HG02884 (cell line): Measurements from ENCODE around the gene AACS.
"Not testable (repeated sequence)": the region's sequence is repeated elsewhere in the genome, so short reads cannot be mapped to it uniquely, and the experiment has no call there.

ENCODE experiments used
- ATAC-seq: cut with Tn5 transposase; IDR thresholded peaks from one replicate; pipeline ENCODE4 v1.9.1; 2021; ENCODE audit warnings: mild to moderate bottlenecking, moderate library complexity; ENCODE audit not compliant: unreplicated experiment

The AACS gene

GRCh38 chr12:125091401-125091800, 26.2 kb downstream of the AACS start:
- ATAC-seq = no peak

DNA sequence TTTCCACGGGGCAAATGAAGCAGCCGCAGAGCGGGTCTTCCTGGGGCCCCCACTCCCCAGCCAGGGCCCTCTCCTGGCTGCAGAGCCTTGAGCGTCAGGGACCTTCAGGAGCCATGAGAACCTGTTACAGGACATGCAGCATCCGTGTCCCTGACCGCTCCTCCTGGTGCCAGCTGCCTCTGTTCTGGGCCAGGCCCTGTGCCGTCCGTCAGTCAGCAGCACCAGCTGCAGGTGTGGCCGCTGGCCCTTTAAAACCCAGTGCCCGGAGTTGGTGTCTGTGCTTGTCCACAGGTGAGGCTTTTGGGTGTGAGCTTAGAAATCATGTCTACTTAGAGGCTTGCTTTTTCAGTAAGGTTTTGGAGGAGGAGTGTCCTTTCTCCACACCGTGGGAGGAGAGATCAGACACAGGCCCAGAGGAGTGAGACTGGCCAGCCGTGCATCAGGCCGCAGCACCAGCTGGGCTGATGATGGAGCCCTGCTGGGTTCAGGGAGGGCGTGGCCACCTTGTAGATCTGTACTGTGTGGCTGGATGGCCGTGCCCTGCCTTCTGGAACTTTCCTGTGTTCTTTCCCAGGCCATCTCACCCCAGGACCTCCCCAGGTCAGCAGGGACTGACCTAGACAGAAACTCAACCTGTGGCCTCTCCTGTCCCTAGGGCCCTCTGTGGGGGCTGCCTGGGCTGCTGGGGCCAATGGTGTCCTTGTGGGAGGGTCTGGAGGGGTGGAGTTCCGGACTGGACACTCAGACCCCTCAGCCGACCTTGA, 27.1 kb downstream of the AACS start:
- ATAC-seq = no peak

DNA sequence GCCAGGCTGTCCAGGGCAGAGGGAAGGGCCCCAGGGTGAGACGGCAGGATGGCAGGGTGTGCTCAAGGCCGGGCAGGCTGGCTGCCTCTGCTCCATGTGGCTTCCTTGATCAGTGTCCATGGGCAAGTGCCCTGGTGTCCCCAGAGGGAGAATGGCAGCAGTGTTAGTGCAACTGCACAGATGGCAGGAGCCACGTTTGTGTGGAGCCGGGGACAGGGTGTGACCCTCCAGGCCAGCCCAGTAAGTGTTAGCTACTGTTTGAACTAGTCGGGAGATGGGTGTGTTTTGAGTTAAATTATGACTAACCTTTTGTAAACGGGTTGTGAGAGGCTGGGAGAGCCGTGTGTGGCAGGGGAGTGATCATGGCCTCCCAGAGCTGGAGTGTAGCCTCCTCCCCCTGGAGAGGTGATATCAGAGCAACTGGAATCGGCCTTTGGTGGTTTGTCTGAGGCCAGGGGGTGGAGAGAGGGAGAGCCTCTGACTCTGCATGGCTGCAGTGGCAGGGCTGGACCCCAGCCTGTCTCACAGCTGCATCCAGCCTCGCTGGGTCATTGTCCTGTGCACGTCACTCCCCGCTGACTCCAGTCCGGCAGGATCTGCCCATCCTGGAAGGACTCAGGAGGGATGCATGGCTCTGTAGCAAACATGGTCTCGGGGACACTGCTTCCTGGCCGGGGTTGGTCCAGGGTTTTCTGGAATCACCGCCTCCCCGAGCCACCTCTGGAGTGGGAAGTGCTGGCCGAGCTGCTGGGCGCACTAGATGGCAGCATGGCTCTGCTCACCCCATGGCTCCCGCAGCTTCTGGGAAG, 27.8 kb downstream of the AACS start:
- ATAC-seq = no peak

DNA sequence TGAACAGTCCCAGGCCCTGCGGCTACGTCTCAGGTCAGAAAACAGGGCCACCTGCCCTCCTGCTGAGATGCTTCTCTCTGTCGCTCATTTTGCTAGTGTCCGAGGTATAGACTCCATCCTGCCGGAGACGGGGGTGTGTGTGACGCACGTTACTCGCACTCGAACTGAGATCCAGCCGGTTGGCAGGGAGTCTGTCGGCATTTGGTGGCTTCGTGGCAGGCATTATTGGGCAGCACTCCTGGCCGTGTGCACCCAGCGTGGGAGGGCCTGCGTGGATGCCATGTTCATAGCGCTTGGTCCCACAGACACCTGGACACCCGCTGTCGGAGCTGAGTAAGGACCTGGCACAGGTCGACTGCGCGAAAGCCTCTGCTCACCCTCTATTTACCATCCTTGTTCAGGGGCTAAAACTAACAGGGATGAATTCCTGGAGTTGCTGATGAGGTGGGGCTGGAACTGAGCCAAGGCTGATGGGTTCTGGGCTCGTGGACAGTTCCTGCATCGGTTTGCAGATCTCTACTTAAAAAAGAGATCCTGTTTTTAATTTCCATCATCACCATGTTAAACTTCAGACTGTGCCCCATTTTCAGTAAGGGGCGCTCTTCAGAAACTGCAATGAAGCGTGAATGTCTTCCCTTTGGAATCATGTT, 28.6 kb downstream of the AACS start:
- no peak for ATAC-seq

DNA sequence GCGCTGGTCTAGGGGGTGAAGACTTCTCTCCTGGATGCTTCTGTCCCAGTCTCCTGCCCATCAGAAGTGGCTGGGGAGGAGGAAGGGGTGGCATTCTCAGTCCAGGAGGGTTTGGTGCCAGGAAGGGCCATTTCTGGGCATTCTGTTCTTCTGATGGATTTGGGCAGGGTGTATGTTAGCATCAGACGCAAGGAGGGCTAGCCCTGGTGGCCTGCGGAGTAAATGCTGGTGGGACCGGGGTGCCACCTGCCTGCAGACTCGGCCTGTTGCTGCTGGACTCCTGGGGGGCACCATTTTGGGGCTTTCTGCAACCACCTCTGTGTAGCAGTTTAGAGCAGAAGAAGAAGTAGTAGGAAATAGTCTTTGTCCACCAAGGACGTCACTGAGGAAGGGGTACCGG, 31.7 kb downstream of the AACS start:
- ATAC-seq = no peak

DNA sequence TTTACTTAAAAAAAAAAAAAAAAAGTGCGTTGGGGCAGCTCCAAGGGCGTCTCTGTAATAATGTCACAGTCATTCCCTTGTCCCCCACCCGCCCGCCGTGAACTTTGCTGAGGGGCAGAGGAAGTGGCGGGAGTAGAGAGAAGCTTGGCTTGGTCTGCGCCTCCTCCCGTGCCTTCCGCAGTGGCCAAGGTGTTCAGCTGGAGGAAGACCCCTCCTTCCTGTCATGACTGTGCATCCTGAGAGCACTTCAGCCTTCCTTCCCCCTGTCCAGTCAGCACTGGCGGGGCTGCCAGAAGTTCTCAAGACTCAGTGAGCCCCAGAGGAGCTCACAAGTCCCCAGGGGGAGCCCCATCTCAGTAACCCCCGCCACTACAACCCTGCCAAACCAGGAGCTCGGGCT, 32.2 kb downstream of the AACS start:
- no peak for ATAC-seq

DNA sequence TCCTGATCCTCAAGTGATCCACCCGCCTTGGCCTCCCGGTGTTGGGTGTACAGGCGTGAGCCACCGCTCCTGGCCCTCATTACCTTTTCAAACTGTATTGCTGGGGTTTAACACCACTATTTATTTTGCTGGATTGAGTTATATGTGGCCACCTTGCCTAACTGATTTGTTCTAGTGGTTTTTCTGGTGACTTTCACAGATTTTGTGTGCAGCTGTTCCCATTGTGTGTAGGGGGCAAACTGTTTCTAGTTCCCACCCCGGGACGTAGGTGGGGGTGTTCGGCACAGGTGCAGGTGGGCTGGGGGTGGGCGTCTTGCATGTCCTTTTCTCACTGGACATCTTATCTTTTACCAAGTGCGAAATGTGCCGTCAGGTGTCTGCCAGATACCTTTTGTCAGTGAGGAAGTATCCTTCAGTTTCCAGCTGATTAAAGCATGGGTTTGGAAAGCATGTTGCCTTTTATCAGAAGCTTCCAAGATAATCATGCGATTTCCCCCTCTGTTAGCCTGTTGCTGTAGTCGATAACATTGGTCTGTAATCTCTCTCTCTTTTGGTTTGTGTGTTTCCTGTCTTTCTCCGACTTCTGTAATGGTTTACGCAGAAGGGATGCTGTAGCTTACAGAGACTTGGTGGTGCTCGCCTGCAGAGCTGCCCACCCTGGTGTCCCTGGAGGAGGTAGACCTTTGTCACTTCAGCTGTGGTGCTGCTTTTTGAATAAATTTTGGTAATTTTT, 33.6 kb downstream of the AACS start:
- no peak for ATAC-seq

- no peak for ATAC-seq
These were observed 34.2 kb downstream of the AACS start for GRCh38 chr12:125099409-125099782.

GRCh38 chr12:125100551-125101434, 35.6 kb downstream of the AACS start:
- ATAC-seq = no peak

DNA sequence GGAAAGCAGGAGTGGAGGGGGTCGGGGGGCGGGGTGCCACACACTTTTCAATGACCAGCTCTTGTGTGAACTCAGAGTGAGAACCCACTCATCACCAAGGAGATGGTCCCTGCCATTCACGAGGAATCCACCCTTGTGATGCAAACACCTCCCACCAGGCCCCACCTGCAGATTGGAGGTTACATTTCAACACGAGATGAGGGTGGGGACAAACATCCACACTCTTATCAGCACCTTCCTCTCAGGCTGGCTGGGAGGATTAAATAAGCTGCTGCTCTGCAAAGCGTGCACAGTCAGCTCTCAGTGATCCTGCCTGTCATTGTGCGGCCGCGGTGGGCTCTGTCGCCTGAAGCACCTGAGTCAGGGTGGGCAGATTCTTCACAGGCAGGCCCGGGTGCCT, 39.7 kb downstream of the AACS start:
- no peak for ATAC-seq

DNA sequence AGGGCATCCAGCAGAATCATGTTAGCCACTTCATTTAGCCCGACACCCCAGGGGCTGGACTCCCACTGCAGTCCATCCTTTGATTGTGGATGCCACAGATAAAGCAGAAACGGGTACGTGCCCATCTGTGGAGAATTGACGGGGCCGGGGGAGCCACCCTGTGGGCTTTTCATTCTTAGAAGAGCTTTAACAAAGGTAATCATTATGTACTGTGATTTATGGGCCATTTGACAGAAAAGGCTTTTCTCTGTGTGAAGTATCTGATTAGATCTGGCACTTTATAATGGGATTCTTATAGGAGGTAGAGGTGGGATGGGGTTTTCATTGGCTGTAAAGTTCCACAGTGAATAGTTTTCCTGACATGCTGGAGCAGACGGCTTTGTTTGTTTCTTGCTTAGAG, 40.4 kb downstream of the AACS start:
- ATAC-seq = no peak

DNA sequence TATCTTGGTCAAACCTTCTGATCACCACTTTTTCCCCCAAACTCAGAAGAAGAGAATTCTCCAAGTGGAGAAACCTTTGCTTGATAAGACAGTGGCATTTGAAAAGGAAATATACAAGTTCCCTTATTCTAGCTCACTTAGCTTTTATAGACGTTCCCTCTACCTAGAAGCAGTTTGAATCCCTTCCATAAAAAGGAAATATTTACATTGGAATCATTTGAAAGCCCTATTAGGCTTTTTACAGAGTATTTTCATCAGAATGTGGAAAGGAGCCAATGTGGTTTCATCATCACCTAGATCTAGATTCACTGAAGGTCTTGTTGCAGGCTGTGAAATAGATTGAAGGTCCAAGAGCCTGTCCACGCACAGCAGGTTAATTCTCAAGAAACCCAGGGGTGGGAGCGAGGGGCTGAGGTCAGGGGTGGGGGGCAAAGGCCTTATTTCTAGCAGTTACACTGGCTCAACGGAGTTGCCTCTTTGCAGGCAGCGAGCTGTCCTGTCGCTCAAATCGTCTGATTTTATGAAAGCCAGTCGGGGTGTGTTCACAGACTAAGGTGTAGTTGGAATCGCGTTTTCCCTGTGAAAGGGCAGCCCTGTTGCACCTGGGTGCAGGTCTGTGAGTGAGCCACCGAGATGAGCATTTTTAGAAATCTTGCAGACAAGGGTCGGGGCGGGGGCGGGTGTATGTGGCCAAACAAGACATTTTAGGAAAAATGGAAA, 45.6 kb downstream of the AACS start:
- no peak for ATAC-seq

DNA sequence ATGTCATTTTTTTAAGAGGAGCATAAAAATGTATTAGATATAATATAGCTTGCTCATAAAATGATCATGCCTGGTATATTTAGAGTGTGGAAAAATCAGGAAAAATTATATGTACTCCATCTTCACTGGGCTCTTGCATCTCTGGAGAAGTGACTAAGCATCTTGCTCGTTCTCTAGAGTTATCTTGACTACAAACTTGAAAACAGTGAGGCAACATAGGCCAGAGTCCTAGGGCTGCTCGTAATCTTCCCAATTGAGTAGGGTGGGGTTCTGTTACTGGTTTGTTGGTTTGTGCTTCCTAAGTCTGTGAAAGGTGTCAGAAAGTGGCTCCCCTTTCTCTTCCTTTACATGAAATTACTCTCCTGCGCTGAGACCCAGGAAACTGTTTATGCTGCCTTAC, 46.2 kb downstream of the AACS start:
- no peak for ATAC-seq

DNA sequence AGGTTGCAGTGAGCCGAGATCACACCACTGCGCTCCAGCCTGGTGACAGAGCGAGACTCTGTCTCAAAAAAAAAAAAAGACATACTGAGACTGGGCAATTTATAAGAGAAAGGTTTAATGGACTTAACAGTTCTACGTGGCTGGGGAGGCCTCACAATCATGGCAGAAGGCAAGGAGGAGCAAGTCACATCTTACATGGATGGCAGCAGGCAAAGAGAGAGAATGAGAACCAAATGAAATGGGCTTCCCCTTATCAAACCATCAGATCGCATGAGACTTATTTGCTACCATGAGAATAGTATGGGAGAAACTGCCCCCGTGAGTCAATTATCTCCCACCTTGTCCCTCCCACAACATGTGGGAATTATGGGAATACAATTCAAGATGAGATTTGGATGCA, 47.4 kb downstream of the AACS start:
- not testable (repeated sequence) for ATAC-seq

- no peak for ATAC-seq
These were observed 48.0 kb downstream of the AACS start for GRCh38 chr12:125113263-125113662.

DNA sequence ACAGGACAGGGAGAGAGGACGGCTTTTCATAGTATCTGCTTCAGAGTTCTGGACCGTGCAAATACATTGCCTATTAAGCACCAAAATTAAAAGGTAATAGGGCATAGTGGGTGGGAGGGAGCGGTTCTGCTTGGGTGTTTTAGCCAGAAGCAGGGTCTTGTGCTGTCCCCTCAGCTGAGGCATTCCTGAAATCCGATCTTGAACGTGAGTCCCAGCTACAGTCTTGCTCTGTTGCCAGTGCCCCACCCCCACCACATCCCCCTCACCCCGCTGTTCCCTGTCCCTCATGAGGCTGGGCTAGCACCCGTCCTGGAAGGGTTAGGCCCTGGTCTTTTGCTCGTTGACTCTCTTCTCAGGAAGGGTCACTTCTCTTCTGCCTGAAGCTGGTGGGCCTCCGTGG, 48.6 kb downstream of the AACS start:
- no peak for ATAC-seq

DNA sequence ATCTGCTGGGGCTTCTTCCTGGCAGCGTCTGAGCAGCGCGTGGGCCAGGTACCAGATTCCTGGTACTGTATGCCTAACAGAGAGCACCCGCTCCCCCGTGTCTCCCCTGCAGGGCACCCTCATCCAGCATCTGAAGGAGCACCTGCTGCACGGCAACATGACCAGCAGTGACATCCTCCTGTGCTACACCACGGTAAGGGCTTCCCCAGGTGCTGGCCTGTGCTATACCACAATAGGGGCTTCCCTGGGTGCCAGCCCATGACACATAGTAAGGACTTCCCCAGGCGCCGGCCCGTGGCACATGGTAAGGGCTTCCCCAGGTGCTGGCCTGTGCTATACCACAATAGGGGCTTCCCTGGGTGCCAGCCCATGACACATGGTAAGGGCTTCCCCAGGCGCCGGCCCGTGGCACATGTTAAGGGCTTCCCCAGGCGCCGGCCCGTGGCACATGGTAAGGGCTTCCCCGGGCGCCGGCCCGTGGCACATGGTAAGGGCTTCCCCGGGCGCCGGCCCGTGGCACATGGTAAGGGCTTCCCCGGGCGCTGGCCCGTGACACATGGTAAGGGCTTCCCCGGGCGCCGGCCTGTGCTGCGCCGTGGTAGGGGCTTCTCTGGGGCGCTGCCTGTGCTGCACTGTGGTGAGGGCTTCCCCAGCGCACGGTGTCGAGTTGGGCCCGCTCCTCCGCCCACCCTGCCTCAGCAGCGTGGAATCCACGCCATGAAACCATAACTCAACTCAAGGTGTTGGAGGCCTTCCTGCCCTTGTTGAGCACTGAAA, 49.3 kb downstream of the AACS start:
- ATAC-seq = no peak

DNA sequence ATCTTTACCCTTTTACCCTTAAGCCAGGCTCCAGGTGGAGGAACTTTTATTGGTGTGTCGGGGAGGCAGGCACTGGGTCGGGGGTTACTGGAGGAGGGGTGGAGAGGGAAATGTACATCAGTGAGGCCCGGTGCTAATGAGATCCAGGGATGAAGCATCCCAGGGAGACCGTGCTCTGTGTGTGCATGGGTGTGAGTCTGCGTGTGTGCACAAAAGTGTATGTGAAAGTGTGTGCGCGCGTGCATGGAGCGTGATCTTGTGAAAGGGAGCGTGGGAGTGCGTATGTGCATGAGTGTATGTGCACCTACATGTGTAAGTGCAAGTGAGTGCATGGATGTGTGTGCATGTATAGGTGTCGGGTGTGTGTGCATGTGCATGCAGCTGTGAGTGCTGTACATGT, 55.3 kb downstream of the AACS start:
- no peak for ATAC-seq

DNA sequence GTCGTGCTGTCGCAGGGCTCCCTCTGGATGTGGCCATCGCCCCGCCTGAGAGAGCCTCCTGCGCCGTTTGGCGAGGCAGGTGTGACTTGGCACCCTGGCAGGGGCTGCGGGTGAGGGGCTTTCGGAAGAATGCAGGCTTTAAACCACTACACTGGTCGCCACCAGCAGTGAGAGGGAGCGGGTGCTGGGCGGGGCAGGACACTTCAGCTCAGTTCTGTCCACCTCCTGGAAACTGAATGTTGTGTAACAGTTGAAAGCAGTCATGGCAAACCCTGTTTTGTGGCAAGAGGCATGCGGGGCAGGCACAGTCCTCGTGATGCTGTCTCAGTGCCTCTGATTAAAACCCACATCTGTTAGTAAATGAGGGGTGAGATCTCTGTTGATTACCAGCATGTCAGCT, 55.9 kb downstream of the AACS start:
- no peak for ATAC-seq
